ENCODE results near the gene TSPAN4.

DNA sequence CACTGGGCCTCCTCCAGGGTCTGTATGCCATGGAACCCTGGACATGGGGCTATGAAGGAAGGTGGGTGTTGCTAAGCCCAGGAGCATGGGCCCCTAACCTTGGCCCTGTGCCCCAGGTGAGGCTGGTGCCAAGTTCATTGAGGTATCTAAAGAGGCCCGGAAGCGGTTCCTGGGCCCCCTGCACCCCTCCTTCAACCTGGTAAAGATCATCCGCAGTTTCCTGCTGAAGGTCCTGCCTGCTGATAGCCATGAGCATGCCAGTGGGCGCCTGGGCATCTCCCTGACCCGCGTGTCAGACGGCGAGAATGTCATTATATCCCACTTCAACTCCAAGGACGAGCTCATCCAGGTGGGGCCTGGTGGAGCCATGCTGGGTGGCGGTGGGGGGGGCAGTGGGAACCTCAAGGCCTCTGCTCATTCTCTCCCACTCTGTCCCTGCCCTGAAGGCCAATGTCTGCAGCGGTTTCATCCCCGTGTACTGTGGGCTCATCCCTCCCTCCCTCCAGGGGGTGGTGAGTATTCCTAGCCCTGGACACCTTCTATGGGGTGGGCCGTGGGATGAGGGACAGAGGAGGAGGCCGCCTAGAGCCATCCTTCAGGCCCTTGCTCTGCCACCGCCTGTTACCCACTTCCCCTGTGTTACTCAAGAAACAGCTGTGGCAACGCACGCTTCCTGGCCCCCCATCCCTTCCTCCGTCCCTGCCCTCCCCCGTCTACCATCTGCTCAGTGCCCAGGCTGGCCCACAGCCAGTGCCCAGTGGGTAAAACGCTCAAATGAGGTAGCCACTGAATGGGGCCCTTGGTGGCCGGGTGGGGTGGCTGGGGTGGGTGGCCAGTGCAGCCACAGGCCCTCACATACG, 20.9 kb upstream of the TSPAN4 start:
- TF ChIP-seq ZNF274 (IDR thresholded peaks at IDR 0.05; ENCODE audit: low read depth, low read length) (no peak), RAD21 (IDR thresholded peaks at IDR 0.05; ENCODE audit: low read depth) (no peak), POLR2A (IDR thresholded peaks at IDR 0.05; ENCODE audit: borderline replicate concordance, extremely low read depth, insufficient read depth, insufficient read length) (no peak)
- TF ChIP-seq, protein P1, sequence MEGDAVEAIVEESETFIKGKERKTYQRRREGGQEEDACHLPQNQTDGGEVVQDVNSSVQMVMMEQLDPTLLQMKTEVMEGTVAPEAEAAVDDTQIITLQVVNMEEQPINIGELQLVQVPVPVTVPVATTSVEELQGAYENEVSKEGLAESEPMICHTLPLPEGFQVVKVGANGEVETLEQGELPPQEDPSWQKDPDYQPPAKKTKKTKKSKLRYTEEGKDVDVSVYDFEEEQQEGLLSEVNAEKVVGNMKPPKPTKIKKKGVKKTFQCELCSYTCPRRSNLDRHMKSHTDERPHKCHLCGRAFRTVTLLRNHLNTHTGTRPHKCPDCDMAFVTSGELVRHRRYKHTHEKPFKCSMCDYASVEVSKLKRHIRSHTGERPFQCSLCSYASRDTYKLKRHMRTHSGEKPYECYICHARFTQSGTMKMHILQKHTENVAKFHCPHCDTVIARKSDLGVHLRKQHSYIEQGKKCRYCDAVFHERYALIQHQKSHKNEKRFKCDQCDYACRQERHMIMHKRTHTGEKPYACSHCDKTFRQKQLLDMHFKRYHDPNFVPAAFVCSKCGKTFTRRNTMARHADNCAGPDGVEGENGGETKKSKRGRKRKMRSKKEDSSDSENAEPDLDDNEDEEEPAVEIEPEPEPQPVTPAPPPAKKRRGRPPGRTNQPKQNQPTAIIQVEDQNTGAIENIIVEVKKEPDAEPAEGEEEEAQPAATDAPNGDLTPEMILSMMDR (IDR thresholded peaks at IDR 0.05 in 2 of 3, conservative IDR thresholded peaks at IDR 0.05 in 1 of 3; ENCODE audit: borderline replicate concordance in 1 of 3, insufficient read depth in 1 of 3, low read depth in 2 of 3, low read length in 2 of 3) = no peak

Measured in HCT116 (cell line).